GM12891 (cell line): ENCODE results near the gene NECTIN1.

Experiments
- POLR2A ChIP-seq: IDR thresholded peaks from 2 replicates; pipeline ENCODE4 v1.6.1; 2011; ENCODE audit warnings: low read depth, low read length, control low read depth
- POLR2AphosphoS5 ChIP-seq: IDR thresholded peaks from 2 replicates; pipeline ENCODE4 v1.6.1; 2011; ENCODE audit warnings: low read depth, low read length, control low read depth
- POU2F2 ChIP-seq: IDR thresholded peaks from 2 replicates; pipeline ENCODE4 v1.6.1; 2011; ENCODE audit warnings: low read depth, mild to moderate bottlenecking, control low read depth, low read length, moderate library complexity
- SPI1 ChIP-seq: IDR thresholded peaks from 2 replicates; pipeline ENCODE4 v1.6.1; 2011; ENCODE audit warnings: low read depth, low read length, control low read depth
- TAF1 ChIP-seq: IDR thresholded peaks from 2 replicates; pipeline ENCODE4 v1.6.1; 2011; ENCODE audit warnings: low read depth, low read length, control low read depth

DNA sequence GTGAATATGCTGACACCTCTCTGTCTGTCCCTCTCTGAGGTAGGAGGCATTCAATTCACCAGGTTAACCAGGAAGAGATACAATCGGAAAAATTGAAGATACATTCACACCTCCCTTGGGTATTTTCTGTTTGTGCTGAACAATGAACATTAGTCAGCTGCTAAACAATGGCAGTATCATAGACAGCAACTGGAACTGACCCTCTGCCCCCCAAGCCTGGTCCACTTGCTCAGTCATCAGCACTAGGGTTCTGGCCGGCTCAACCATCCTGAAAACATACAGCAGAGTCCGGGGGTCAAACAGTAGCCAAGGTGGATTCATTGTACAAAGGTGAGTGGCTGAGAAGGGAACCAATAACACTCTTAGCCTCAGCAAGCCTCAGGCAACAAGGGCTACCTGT lies 4.0 kb downstream of the NECTIN1 start:
- TF ChIP-seq POLR2A: no peak
- TF ChIP-seq POLR2AphosphoS5: no peak
- TF ChIP-seq TAF1: no peak
- TF ChIP-seq POU2F2: no peak
- no peak for TF ChIP-seq SPI1
